Metanephros (tissue), 1 donor: ENCODE data around the gene DEFB128. TPM values are rescaled to one million over a fixed set of nuclear protein-coding genes. Genes with fewer than 3 reads are reported as not detected.

Experiments
- total RNA-seq: library from RNA; depleted of rRNA; stranded (reverse); fragments of >200 nt; gene quantifications from one replicate; pipeline ENCODE4 v1.2.3, GENCODE V29; 2014

Gene DEFB128
- not detected for total RNA-seq

DNA sequence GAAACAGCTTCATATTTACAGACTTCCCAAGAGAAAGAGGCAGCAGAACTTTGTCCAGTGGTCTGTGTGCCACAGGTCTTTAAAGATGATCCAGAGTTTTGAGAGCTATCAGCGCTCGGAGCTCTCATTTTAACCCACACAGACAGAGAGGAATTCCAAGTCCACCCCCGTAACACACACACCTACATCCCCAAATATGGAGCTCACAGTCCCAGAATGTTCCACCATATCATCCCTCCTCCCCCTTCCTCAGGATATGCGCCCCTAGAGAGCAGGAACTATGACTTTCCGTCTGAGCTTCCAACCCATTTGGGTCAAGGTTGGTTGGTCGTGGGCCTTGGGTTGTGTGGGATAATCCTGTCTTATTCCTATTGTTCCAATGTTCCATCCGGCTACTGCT, at the start of gene DEFB128:
DEFB128 (minus strand) TSS at position 101 of the 400 bp plus-strand sequence; CDS start at position 13, 88 bp downstream.

DNA sequence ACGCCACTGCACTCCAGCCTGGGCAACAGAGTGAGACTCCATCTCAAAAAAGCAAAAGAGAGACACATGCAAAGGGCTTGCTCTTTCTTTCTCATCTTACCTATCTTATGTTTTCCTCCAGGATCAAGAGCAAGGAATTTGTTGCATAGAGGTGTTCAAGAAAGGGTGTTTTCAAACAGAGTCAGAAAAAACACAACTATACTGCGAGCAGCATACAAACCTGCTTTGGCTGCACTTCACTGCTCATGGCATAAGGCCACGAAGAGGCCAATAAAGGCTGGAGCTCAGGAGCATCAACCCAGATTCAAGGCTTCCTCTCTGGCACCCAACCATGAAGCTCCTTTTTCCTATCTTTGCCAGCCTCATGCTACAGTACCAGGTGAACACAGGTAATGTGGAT, 37.4 kb upstream of the DEFB128 start, which contains the start of gene DEFB129:
DEFB129 (plus strand) TSS at position 301 of the 400 bp plus-strand sequence; CDS start at position 332, 31 bp downstream.

DNA sequence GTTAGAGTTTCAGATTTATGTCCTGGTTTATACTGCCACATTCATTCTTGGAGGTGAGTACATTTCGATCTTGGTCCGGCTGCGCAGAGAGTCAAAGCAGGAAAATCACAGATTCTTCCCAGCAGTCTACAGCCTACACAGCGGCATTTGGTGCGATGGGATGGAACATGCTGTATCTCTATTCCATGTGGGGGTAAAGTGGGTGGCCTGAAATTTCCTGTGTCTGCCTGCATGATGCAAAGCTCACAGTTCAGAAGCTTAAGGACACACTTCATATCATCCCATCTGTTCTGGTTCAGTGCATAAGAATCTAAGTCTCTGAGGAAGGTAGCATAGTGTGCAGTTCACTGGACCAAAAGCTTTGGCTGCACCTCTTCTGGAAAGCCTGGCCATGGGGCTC, 32.4 kb downstream of the DEFB128 start, which contains the start of gene DEFB127:
DEFB127 (plus strand) TSS at position 301 of the 400 bp plus-strand sequence; CDS start at position 392, 91 bp downstream.

DNA sequence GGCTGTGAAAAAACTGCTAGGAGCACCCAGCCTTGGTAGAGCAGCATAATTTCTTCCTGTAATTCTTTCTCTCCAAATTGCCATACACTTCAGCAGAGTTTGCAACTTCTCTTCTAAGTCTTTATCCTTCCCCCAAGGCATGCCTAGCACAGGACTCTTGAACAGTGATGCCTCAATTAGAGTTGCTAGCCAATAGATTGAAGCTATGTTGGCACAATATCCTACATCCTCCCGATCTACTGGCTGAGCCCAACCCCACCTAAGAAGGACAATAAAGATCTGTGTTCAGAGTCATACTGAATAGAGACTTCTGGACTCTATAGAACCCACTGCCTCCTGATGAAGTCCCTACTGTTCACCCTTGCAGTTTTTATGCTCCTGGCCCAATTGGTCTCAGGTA, 47.2 kb downstream of the DEFB128 start, which contains the start of gene DEFB126:
DEFB126 (plus strand) TSS at position 301 of the 400 bp plus-strand sequence; CDS start at position 340, 39 bp downstream.

Other genes starting within 250 kb of the DEFB128 start
- gene DEFB125, start 102.0 kb downstream of the DEFB128 start, total RNA-seq, result not detected
- gene DEFB126, start 47.1 kb downstream of the DEFB128 start, total RNA-seq, result not detected
- gene DEFB127, start 32.3 kb downstream of the DEFB128 start, total RNA-seq, result not detected
- gene DEFB129, start 37.5 kb upstream of the DEFB128 start, total RNA-seq, result not detected
- gene DEFB132, start 68.0 kb upstream of the DEFB128 start, total RNA-seq, result 0.18 TPM
- gene C20orf96, start 101.0 kb upstream of the DEFB128 start, total RNA-seq, result 17.0 TPM
- 36.1 TPM for gene ZCCHC3, start 107.9 kb upstream of the DEFB128 start, total RNA-seq
- gene SOX12, start 135.8 kb upstream of the DEFB128 start, total RNA-seq, result 15.1 TPM
- 19.0 TPM for gene NRSN2, start 157.4 kb upstream of the DEFB128 start, total RNA-seq
- gene TRIB3, start 191.0 kb upstream of the DEFB128 start, total RNA-seq, result 7.0 TPM
- gene RBCK1, start 218.6 kb upstream of the DEFB128 start, total RNA-seq, result 102 TPM